ENCODE data around the gene TRIM40. TPM values are rescaled to one million over a fixed set of nuclear protein-coding genes. Genes with fewer than 3 reads are reported as not detected.

TRIM40 gene
- polyA plus RNA-seq, 3 donors from 2014 or later, result not detected

DNA sequence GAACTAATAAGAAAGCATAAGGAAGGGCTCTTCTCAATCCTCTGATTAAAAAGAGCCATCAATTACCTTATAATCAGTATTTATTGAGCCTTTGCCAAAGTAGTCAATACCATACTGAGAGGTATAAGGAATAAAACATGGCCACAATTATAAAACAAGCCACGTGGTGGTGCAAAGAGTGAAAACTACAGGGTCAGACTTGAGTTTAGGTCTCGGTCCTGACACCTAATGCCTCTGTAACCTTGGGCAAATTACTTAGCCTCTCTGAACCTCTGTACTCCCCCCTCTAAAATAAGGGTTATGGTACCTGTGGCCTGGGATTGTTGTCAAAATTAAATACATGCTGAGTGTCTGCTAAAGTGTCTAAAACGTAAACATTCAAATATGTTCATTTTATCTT lies 13.3 kb downstream of the TRIM40 start:
- no peaks in the 10 kb centered on the region for H3K36me3 Mint-ChIP-seq
- peaks cover 0 to 4% (median 0%) of the 10 kb centered on the region in 6 donors for H3K9me3 Mint-ChIP-seq
- H3K27me3 Mint-ChIP-seq (ENCODE audit: low read depth in 3 of 3), result peaks cover under 1 to 13% (median 4%) of the 10 kb centered on the region in 3 donors
- peaks cover 4 to 8% of the 10 kb centered on the region in 2 donors for H3K4me1 Mint-ChIP-seq
- H3K27ac Mint-ChIP-seq, result no peak overlapping the region
- DNase-seq, result no peak
- no peak overlapping the region for H3K4me3 Mint-ChIP-seq

DNA sequence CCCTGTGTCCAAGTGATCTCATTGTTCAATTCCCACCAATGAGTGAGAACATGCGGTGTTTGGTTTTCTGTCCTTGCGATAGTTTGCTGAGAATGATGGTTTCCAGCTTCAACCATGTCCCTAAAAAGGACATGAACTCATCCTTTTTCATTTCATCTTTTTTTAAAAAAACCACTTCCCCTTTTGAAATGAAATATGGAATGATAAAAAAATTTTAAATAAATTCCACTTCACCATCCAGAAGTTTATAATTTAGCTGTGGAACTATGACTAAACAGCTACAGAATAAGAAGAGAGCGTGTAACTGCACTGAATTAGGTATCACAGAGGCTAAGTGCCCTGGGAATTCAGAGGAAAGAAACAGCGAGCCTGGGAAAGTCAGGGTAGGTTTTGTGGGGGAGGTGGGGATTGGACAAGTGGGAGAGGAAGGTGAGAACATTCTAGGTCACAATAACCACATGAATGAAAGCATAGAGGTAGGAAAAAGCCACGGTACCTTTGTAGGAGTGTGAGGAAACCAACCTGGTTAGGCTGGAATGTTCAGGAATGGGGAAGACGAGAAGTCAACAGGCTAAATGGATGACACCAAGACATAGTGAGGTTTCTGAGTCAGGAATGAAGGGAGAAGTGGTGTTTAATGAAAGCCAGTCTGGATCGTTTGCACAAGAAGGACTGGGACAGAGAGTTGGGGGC lies 14.1 kb downstream of the TRIM40 start:
- Mint-ChIP-seq H3K27me3 (ENCODE audit: low read depth in 3 of 3) (peaks cover 0 to 17% (median 0%) of the 10 kb centered on the region in 3 donors), H3K4me3 (no peak overlapping the region), H3K36me3 (no peaks in the 10 kb centered on the region), H3K4me1 (peaks cover 4 to 8% of the 10 kb centered on the region in 2 donors), H3K9me3 (no peaks in the 10 kb centered on the region), H3K27ac (no peak overlapping the region)
- DNase-seq, result no peak

DNA sequence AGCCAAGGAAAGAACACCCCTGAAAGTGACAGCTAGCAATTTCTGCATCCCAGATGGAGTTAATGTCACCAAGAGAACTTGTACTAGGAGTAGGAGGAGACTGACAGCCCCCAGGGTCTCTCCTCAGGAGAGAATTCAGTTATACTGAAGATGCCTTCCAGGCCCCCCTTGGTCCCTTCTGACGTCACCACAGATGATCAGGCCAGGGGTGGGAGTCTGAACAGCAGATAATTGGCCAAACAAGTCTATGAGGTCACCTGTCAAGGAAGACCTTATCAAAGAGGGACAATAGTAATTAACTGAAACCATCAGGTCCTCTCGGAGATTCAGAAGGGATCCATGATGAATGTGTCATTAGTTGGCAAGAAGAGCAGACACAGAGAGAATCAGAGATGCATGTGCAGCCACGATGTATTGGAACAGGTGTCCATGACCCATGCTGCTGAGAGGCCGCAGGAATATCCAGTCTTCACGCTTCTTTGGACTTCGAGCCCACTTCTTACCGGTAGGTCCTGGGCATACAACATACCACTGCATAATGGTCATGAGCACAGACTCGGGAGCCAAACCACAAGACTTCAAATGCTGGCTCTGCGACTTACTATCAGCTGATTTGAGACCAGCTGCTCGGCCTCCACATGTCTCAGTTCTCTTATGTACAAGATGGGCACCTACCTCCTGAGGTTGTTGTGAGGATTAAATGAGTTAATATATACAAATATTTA lies 14.9 kb downstream of the TRIM40 start:
- Mint-ChIP-seq H3K27me3 (ENCODE audit: low read depth in 3 of 3) (peaks cover 0 to 15% (median 0%) of the 10 kb centered on the region in 3 donors), H3K9me3 (no peaks in the 10 kb centered on the region), H3K27ac (no peak overlapping the region)

GRCh38 chr6:30151580-30151979 lies 15.6 kb downstream of the TRIM40 start:
- peak overlapping the region in 1 of 6 donors; percentile 40 for H3K27ac Mint-ChIP-seq
- H3K27me3 Mint-ChIP-seq (ENCODE audit: low read depth in 3 of 3), result peaks cover 0 to 15% (median 0%) of the 10 kb centered on the region in 3 donors
- no peaks in the 10 kb centered on the region for H3K9me3 Mint-ChIP-seq
- H3K36me3 Mint-ChIP-seq, result no peaks in the 10 kb centered on the region
- DNase-seq, result no peak
- H3K4me1 Mint-ChIP-seq, result peaks cover 4 to 8% of the 10 kb centered on the region in 2 donors
- no peak overlapping the region for H3K4me3 Mint-ChIP-seq

More for the DNA sequence above, 14.9 kb downstream of the TRIM40 start:
- Mint-ChIP-seq H3K4me3 (no peak overlapping the region), H3K4me1 (peaks cover 4 to 8% of the 10 kb centered on the region in 2 donors), H3K36me3 (no peaks in the 10 kb centered on the region)
- DNase-seq, result no peak

- peaks cover 0 to 15% (median 0%) of the 10 kb centered on the region in 3 donors for H3K27me3 Mint-ChIP-seq (ENCODE audit: low read depth in 3 of 3)
Measured at GRCh38 chr6:30152016-30152673, 16.2 kb downstream of the TRIM40 start.

DNA sequence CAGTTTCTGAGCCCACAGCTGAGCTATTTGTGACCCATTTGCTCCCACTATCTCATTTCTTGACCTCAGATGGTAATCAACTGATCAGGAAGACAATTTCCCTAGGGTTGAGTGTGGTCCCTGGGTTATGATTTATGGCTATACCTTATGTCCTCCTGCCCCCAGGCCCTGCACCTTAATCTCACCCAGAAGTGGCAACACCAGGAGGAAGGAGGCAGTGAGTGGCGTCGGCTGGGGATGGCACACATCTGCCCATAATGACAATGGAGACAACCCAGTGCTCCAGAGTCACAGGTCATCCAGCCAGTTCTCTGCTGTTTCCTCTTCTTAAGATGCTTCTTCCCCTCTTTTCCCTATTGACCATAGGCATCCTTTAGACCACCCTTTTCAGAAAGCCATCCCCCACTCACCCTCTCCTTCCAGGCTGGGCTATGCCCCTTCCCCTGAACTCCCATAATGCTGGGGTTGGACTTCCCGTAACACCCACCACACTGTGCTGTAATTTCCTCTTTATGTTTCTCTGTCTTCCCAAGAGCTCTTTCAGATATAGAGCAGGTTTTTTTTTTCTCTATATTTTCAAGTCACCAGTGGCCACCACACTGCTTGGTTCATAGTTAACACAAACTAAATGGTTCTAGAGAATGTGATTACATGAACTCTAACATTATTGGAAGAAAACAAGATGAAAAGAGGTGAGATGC lies 17.1 kb downstream of the TRIM40 start:
- Mint-ChIP-seq H3K36me3 (no peaks in the 10 kb centered on the region), H3K4me3 (no peak overlapping the region), H3K27me3 (ENCODE audit: low read depth in 3 of 3) (peaks cover 0 to 8% (median 0%) of the 10 kb centered on the region in 3 donors), H3K27ac (no peak overlapping the region), H3K4me1 (peaks cover 4 to 8% of the 10 kb centered on the region in 2 donors), H3K9me3 (no peaks in the 10 kb centered on the region)
- no peak for DNase-seq

More at GRCh38 chr6:30152016-30152673, 16.2 kb downstream of the TRIM40 start:
- Mint-ChIP-seq H3K9me3 (no peaks in the 10 kb centered on the region), H3K36me3 (no peaks in the 10 kb centered on the region), H3K4me3 (no peak overlapping the region), H3K4me1 (peaks cover 4 to 8% of the 10 kb centered on the region in 2 donors), H3K27ac (no peak overlapping the region)
- DNase-seq, result no peak

DNA sequence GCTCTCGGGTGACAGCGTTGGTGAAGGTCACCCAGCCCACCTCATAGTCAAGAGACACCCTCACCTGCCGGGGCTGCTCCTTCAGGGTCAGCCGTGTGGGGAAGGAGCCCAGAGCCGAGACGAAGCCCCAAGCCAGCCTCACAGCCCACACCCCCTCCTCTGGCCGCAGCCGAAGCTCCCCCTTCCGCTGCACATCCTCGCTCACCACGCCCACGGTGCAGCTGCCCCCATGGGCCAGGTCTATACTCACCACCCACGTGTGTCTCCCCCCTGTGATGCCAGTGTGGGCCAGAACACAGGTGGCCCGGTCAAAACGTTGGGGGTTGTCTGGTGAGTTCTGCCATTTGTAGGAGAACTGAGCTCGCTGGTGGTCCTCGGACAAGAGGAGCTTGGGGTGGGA lies 18.1 kb downstream of the TRIM40 start:
- Mint-ChIP-seq H3K4me1 (peaks cover 4 to 8% of the 10 kb centered on the region in 2 donors), H3K27ac (no peak overlapping the region), H3K4me3 (no peak overlapping the region), H3K27me3 (ENCODE audit: low read depth in 3 of 3) (peaks cover 0 to 6% (median 0%) of the 10 kb centered on the region in 3 donors), H3K9me3 (no peaks in the 10 kb centered on the region), H3K36me3 (no peaks in the 10 kb centered on the region)
- no peak for DNase-seq

- Mint-ChIP-seq H3K4me3 (no peak overlapping the region), H3K9me3 (no peaks in the 10 kb centered on the region), H3K27ac (no peak overlapping the region), H3K4me1 (peaks cover 4 to 8% of the 10 kb centered on the region in 2 donors), H3K27me3 (ENCODE audit: low read depth in 3 of 3) (peaks cover 0 to 6% (median 0%) of the 10 kb centered on the region in 3 donors), H3K36me3 (no peaks in the 10 kb centered on the region)
- no peak for DNase-seq
Measured at GRCh38 chr6:30154709-30155519, 19.0 kb downstream of the TRIM40 start.

DNA sequence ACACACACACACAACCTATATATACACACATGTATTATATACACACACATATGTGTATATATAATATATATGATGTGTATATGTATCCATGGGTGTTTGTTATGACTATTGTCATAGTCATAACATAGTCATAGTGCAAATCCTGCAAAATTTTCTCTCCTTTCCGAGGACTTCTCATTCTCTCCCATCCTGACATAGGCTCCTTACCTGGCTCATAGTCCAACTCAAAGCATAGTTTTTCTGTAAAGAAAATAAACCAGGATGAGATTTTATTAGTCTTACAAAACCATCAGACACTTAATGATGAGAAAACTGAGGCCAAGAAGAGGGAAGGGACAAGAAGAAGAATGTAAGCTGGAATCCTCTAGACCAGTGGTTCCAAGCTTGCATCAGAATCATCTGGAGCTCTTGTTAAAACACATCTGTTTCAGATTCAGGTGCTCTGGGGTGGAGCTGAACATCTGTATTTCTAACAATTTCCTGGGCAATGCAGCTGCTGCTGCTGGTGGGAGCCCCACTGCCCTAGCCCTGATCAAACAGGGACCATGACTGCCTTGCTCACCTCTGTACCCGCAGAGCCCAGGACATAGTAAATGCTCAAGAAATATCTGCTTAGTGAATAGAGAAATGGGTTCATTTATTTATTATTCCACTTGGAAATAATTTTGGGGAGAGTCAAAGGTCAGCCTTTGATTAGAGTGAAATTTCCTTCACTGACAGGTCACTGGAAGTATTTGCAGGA lies 19.8 kb downstream of the TRIM40 start:
- no peak overlapping the region for H3K4me3 Mint-ChIP-seq
- H3K27ac Mint-ChIP-seq, result no peak overlapping the region
- peaks cover 0 to 6% (median 0%) of the 10 kb centered on the region in 3 donors for H3K27me3 Mint-ChIP-seq (ENCODE audit: low read depth in 3 of 3)
- no peak for DNase-seq
- no peaks in the 10 kb centered on the region for H3K36me3 Mint-ChIP-seq
- peaks cover 4 to 8% of the 10 kb centered on the region in 2 donors for H3K4me1 Mint-ChIP-seq
- no peaks in the 10 kb centered on the region for H3K9me3 Mint-ChIP-seq

- Mint-ChIP-seq H3K27me3 (ENCODE audit: low read depth in 3 of 3) (peaks cover 0 to 6% (median 0%) of the 10 kb centered on the region in 3 donors), H3K4me3 (no peak overlapping the region), H3K9me3 (no peaks in the 10 kb centered on the region), H3K27ac (no peak overlapping the region), H3K36me3 (no peaks in the 10 kb centered on the region), H3K4me1 (peaks cover 4 to 7% of the 10 kb centered on the region in 2 donors)
- DNase-seq, result no peak
Measured at GRCh38 chr6:30156262-30156599, 20.3 kb downstream of the TRIM40 start.

- Mint-ChIP-seq H3K27ac (no peak overlapping the region), H3K4me1 (peaks cover 0 to 2% of the 10 kb centered on the region in 2 donors), H3K9me3 (no peaks in the 10 kb centered on the region), H3K27me3 (ENCODE audit: low read depth in 3 of 3) (peaks cover 0 to 6% (median 0%) of the 10 kb centered on the region in 3 donors), H3K4me3 (no peak overlapping the region), H3K36me3 (no peaks in the 10 kb centered on the region)
- no peak for DNase-seq
Measured at GRCh38 chr6:30156774-30157173, 20.8 kb downstream of the TRIM40 start.

GRCh38 chr6:30157581-30157980 lies 21.6 kb downstream of the TRIM40 start:
- H3K27me3 Mint-ChIP-seq (ENCODE audit: low read depth in 3 of 3), result peaks cover 0 to 6% (median 2%) of the 10 kb centered on the region in 3 donors

More at GRCh38 chr6:30157581-30157980, 21.6 kb downstream of the TRIM40 start:
- no peak overlapping the region for H3K27ac Mint-ChIP-seq
- no peak overlapping the region for H3K4me3 Mint-ChIP-seq
- H3K36me3 Mint-ChIP-seq, result no peaks in the 10 kb centered on the region
- H3K9me3 Mint-ChIP-seq, result no peaks in the 10 kb centered on the region
- H3K4me1 Mint-ChIP-seq, result no peaks in the 10 kb centered on the region
- DNase-seq, result no peak

Measured in immature natural killer cell (primary cell).